Activated T-helper 1 cell treated with anti-CD3 and anti-CD28 coated beads, Interleukin-12 subunit alpha, Interleukin-12 subunit beta, Interleukin-2, Interleukin-4 antibody, amounts not matched to agents 30 ng/mL and 10 ng/mL and 1 ng/mL, durations not matched to agents 14 hours and 24 hours and 36 hours (primary cell): ENCODE measurements around the gene SULF2. TPM values are rescaled to one million over a fixed set of nuclear protein-coding genes. Genes with fewer than 3 reads are reported as not detected.

Experiments used
- DNase-seq: peaks from one replicate; pipeline ENCODE4 v3.0.0; 2021; ENCODE audit warnings: low spot score
- H3K27ac Mint-ChIP-seq: one replicate; pipeline ENCODE4 v1.8.0; 2021; ENCODE audit warnings: mild to moderate bottlenecking, mixed read lengths
- H3K27me3 Mint-ChIP-seq: one replicate; pipeline ENCODE4 v1.8.0; 2022; ENCODE audit warnings: mild to moderate bottlenecking, moderate library complexity, mixed read lengths; ENCODE audit not compliant: insufficient read depth
- H3K36me3 Mint-ChIP-seq: one replicate; pipeline ENCODE4 v1.8.0; 2021; ENCODE audit warnings: low read depth, mixed read lengths
- H3K4me1 Mint-ChIP-seq: one replicate; pipeline ENCODE4 v1.8.0; 2021; ENCODE audit warnings: low read depth, mixed read lengths
- H3K4me3 Mint-ChIP-seq: one replicate; pipeline ENCODE4 v1.8.0; 2021; ENCODE audit warnings: mild to moderate bottlenecking, moderate library complexity, mixed read lengths
- H3K9me3 Mint-ChIP-seq: one replicate; pipeline ENCODE4 v1.8.0; 2021; ENCODE audit warnings: mixed read lengths
- intact Hi-C: fragments of 100-400 bp; cut with micrococcal nuclease; formaldehyde crosslinking; loops from one replicate; pipeline ENCODE4 v1.15.1; 2024
- total RNA-seq: library from RNA; stranded (reverse); gene quantifications from 2 replicates; pipeline ENCODE4 v1.2.3, GENCODE V29; 2022

SULF2 gene
- total RNA-seq, 1 donor from 2014 or later, result 0.52 TPM

GRCh38 chr20:47618479-47618878, 166.8 kb downstream of the SULF2 start:
- H3K27ac Mint-ChIP-seq, result no peak overlapping the region
- H3K4me1 Mint-ChIP-seq, result peaks cover 50% of the 10 kb centered on the region
- intact Hi-C loops, result loop anchor here (10.0 kb wide), 1 partner anchor 624 kb away; no protein-coding TSS in a partner anchor

GRCh38 chr20:47614703-47615309, 170.5 kb downstream of the SULF2 start:
- H3K9me3 Mint-ChIP-seq, result no peaks in the 10 kb centered on the region
- DNase-seq, result no peak
- H3K4me3 Mint-ChIP-seq, result no peak overlapping the region
- H3K36me3 Mint-ChIP-seq, result peaks cover 33% of the 10 kb centered on the region
- peaks cover 65% of the 10 kb centered on the region for H3K4me1 Mint-ChIP-seq
- no peaks in the 10 kb centered on the region for H3K27me3 Mint-ChIP-seq
- intact Hi-C loops, result loop anchor here (5.0 to 10.0 kb wide), 2 partner anchors 38 to 620 kb away; no protein-coding TSS in a partner anchor
- H3K27ac Mint-ChIP-seq, result no peak overlapping the region

More at GRCh38 chr20:47618479-47618878, 166.8 kb downstream of the SULF2 start:
- no peak for DNase-seq
- Mint-ChIP-seq H3K36me3 (peaks cover 28% of the 10 kb centered on the region), H3K4me3 (no peak overlapping the region), H3K27me3 (no peaks in the 10 kb centered on the region), H3K9me3 (no peaks in the 10 kb centered on the region)

- no peak for DNase-seq
- peaks cover 36% of the 10 kb centered on the region for H3K36me3 Mint-ChIP-seq
- H3K4me3 Mint-ChIP-seq, result peak overlapping the region; percentile 28
- intact Hi-C loops, result loop anchor here (5.0 to 10.0 kb wide), 2 partner anchors 35 to 618 kb away; no protein-coding TSS in a partner anchor
- H3K27ac Mint-ChIP-seq, result peak overlapping the region; percentile 83
- no peaks in the 10 kb centered on the region for H3K27me3 Mint-ChIP-seq
- H3K9me3 Mint-ChIP-seq, result no peaks in the 10 kb centered on the region
- H3K4me1 Mint-ChIP-seq, result peaks cover 75% of the 10 kb centered on the region
Observed at GRCh38 chr20:47612670-47613069, 172.6 kb downstream of the SULF2 start.

GRCh38 chr20:47611785-47612184, 173.5 kb downstream of the SULF2 start:
- intact Hi-C loops, result loop anchor here (5.0 to 10.0 kb wide), 2 partner anchors 34 to 617 kb away; no protein-coding TSS in a partner anchor
- Mint-ChIP-seq H3K36me3 (peaks cover 34% of the 10 kb centered on the region), H3K9me3 (no peaks in the 10 kb centered on the region), H3K4me3 (no peak overlapping the region), H3K27ac (peak overlapping the region; percentile 23), H3K4me1 (peaks cover 76% of the 10 kb centered on the region), H3K27me3 (no peaks in the 10 kb centered on the region)
- DNase-seq, result no peak

- intact Hi-C loops, result loop anchor here (1.0 to 10.0 kb wide), 5 partner anchors 34 to 616 kb away; no protein-coding TSS in a partner anchor
- Mint-ChIP-seq H3K4me1 (peaks cover 81% of the 10 kb centered on the region), H3K27me3 (no peaks in the 10 kb centered on the region), H3K9me3 (no peaks in the 10 kb centered on the region), H3K4me3 (peak overlapping the region; percentile 77), H3K36me3 (peaks cover 38% of the 10 kb centered on the region), H3K27ac (peak overlapping the region; percentile 97)
- no peak for DNase-seq
Observed at GRCh38 chr20:47610945-47611250, 174.4 kb downstream of the SULF2 start.

GRCh38 chr20:47610247-47610944, 174.9 kb downstream of the SULF2 start:
- peak overlapping the region; percentile 77 for H3K4me3 Mint-ChIP-seq
- DNase-seq, result peak; percentile 60
- no peaks in the 10 kb centered on the region for H3K9me3 Mint-ChIP-seq
- H3K4me1 Mint-ChIP-seq, result peaks cover 84% of the 10 kb centered on the region
- no peaks in the 10 kb centered on the region for H3K27me3 Mint-ChIP-seq
- intact Hi-C loops, result loop anchor here (1.0 to 10.0 kb wide), 5 partner anchors 33 to 616 kb away; no protein-coding TSS in a partner anchor
- H3K36me3 Mint-ChIP-seq, result peaks cover 43% of the 10 kb centered on the region
- peak overlapping the region; percentile 97 for H3K27ac Mint-ChIP-seq

GRCh38 chr20:47609001-47609400, 176.3 kb downstream of the SULF2 start:
- no peak for DNase-seq
- H3K36me3 Mint-ChIP-seq, result peaks cover 41% of the 10 kb centered on the region
- intact Hi-C loops, result no loop called here
- H3K4me3 Mint-ChIP-seq, result peak overlapping the region; percentile 6
- H3K4me1 Mint-ChIP-seq, result peaks cover 83% of the 10 kb centered on the region
- peak overlapping the region; percentile 72 for H3K27ac Mint-ChIP-seq
- no peaks in the 10 kb centered on the region for H3K9me3 Mint-ChIP-seq
- no peaks in the 10 kb centered on the region for H3K27me3 Mint-ChIP-seq
